ENCODE data around the gene ZNF716.

Gene ZNF716

GRCh38 chr7:57424515-57425238, 25.3 kb upstream of the ZNF716 start:
- no peak for DNase-seq
- H3K27me3 ChIP-seq (ENCODE audit: insufficient read depth, low read length, poor library complexity): no peaks in the 10 kb centered on the region
- no peaks in the 10 kb centered on the region for H3K79me2 ChIP-seq (ENCODE audit: control insufficient read depth, insufficient read depth, low read length)
- H2BK120ac ChIP-seq (ENCODE audit: low read depth, low read length): no peak overlapping the region
- H3K79me1 ChIP-seq (ENCODE audit: low read length): no peaks in the 10 kb centered on the region
- no peak overlapping the region for H2BK5ac ChIP-seq (ENCODE audit: low read length)
- no peak overlapping the region for H3K4ac ChIP-seq (ENCODE audit: low read depth, low read length)
- H3K27ac ChIP-seq (ENCODE audit: low read depth, low read length): no peak overlapping the region
- no peak overlapping the region for H4K5ac ChIP-seq (ENCODE audit: low read length)
- no peak overlapping the region for H3K4me3 ChIP-seq (ENCODE audit: low read length)
- no peak overlapping the region for H3K23ac ChIP-seq (ENCODE audit: low read length)
- no peak overlapping the region for H3K18ac ChIP-seq (ENCODE audit: low read length)
- no peak overlapping the region for H3K4me2 ChIP-seq (ENCODE audit: low read length)
- no peak overlapping the region for H3K9ac ChIP-seq (ENCODE audit: low read length)
- no peak overlapping the region for H2AK5ac ChIP-seq (ENCODE audit: low read length)
- no CpG with 5 or more reads among the region's 89 CpGs for WGBS (ENCODE audit: extremely low coverage, insufficient coverage, low lambda C conversion rate)
- no peaks in the 10 kb centered on the region for H3K36me3 ChIP-seq (ENCODE audit: control insufficient read depth, insufficient read depth, low read length)
- H3K56ac ChIP-seq (ENCODE audit: low read length): no peak overlapping the region
- no peaks in the 10 kb centered on the region for H3K4me1 ChIP-seq (ENCODE audit: control insufficient read depth, low read depth, low read length)
- no peak overlapping the region for H4K8ac ChIP-seq (ENCODE audit: low read depth, low read length)
- H2BK15ac ChIP-seq (replicated peaks; ENCODE audit: low read depth): no peak overlapping the region

- Histone ChIP-seq H2BK15ac (replicated peaks; ENCODE audit: low read depth) (no peak overlapping the region), H3K23ac (ENCODE audit: low read length) (no peak overlapping the region), H4K8ac (ENCODE audit: low read depth, low read length) (no peak overlapping the region), H3K79me1 (ENCODE audit: low read length) (no peaks in the 10 kb centered on the region), H3K56ac (ENCODE audit: low read length) (no peak overlapping the region), H3K4ac (ENCODE audit: low read depth, low read length) (no peak overlapping the region), H3K27ac (ENCODE audit: low read depth, low read length) (no peak overlapping the region), H2BK120ac (ENCODE audit: low read depth, low read length) (no peak overlapping the region), H3K4me3 (ENCODE audit: low read length) (no peak overlapping the region), H3K4me2 (ENCODE audit: low read length) (no peak overlapping the region), H4K5ac (ENCODE audit: low read length) (no peak overlapping the region), H2BK5ac (ENCODE audit: low read length) (no peak overlapping the region), H3K9ac (ENCODE audit: low read length) (no peak overlapping the region), H3K36me3 (ENCODE audit: control insufficient read depth, insufficient read depth, low read length) (no peaks in the 10 kb centered on the region), H3K18ac (ENCODE audit: low read length) (no peak overlapping the region), H3K4me1 (ENCODE audit: control insufficient read depth, low read depth, low read length) (no peaks in the 10 kb centered on the region), H3K79me2 (ENCODE audit: control insufficient read depth, insufficient read depth, low read length) (no peaks in the 10 kb centered on the region), H3K27me3 (ENCODE audit: insufficient read depth, low read length, poor library complexity) (no peaks in the 10 kb centered on the region), H2AK5ac (ENCODE audit: low read length) (no peak overlapping the region)
- no CpG with 5 or more reads among the region's 39 CpGs for WGBS (ENCODE audit: extremely low coverage, insufficient coverage, low lambda C conversion rate)
- DNase-seq: no peak
Measured at GRCh38 chr7:57425239-57425944, 24.6 kb upstream of the ZNF716 start.

- H2AK5ac ChIP-seq (ENCODE audit: low read length): no peak overlapping the region
- no CpG with 5 or more reads among the region's 29 CpGs for WGBS (ENCODE audit: extremely low coverage, insufficient coverage, low lambda C conversion rate)
- H3K79me2 ChIP-seq (ENCODE audit: control insufficient read depth, insufficient read depth, low read length): no peaks in the 10 kb centered on the region
- no peak overlapping the region for H4K5ac ChIP-seq (ENCODE audit: low read length)
- no peaks in the 10 kb centered on the region for H3K36me3 ChIP-seq (ENCODE audit: control insufficient read depth, insufficient read depth, low read length)
- H3K27me3 ChIP-seq (ENCODE audit: insufficient read depth, low read length, poor library complexity): no peaks in the 10 kb centered on the region
- H3K4me2 ChIP-seq (ENCODE audit: low read length): no peak overlapping the region
- no peaks in the 10 kb centered on the region for H3K79me1 ChIP-seq (ENCODE audit: low read length)
- no peak overlapping the region for H2BK5ac ChIP-seq (ENCODE audit: low read length)
- no peaks in the 10 kb centered on the region for H3K4me1 ChIP-seq (ENCODE audit: control insufficient read depth, low read depth, low read length)
- H3K9ac ChIP-seq (ENCODE audit: low read length): no peak overlapping the region
- no peak overlapping the region for H3K4ac ChIP-seq (ENCODE audit: low read depth, low read length)
- H3K56ac ChIP-seq (ENCODE audit: low read length): no peak overlapping the region
- no peak overlapping the region for H3K27ac ChIP-seq (ENCODE audit: low read depth, low read length)
- H3K23ac ChIP-seq (ENCODE audit: low read length): no peak overlapping the region
- H3K18ac ChIP-seq (ENCODE audit: low read length): no peak overlapping the region
- no peak for DNase-seq
- H2BK15ac ChIP-seq (replicated peaks; ENCODE audit: low read depth): no peak overlapping the region
- H2BK120ac ChIP-seq (ENCODE audit: low read depth, low read length): no peak overlapping the region
- no peak overlapping the region for H3K4me3 ChIP-seq (ENCODE audit: low read length)
- H4K8ac ChIP-seq (ENCODE audit: low read depth, low read length): no peak overlapping the region
Measured at GRCh38 chr7:57425969-57426628, 23.9 kb upstream of the ZNF716 start.

- Histone ChIP-seq H3K18ac (ENCODE audit: low read length) (no peak overlapping the region), H3K27me3 (ENCODE audit: insufficient read depth, low read length, poor library complexity) (no peaks in the 10 kb centered on the region), H3K4me1 (ENCODE audit: control insufficient read depth, low read depth, low read length) (no peaks in the 10 kb centered on the region), H2BK5ac (ENCODE audit: low read length) (no peak overlapping the region), H3K36me3 (ENCODE audit: control insufficient read depth, insufficient read depth, low read length) (no peaks in the 10 kb centered on the region), H3K23ac (ENCODE audit: low read length) (no peak overlapping the region), H3K4ac (ENCODE audit: low read depth, low read length) (no peak overlapping the region), H3K9ac (ENCODE audit: low read length) (no peak overlapping the region), H2BK120ac (ENCODE audit: low read depth, low read length) (no peak overlapping the region), H3K4me3 (ENCODE audit: low read length) (no peak overlapping the region), H3K79me1 (ENCODE audit: low read length) (no peaks in the 10 kb centered on the region), H3K79me2 (ENCODE audit: control insufficient read depth, insufficient read depth, low read length) (no peaks in the 10 kb centered on the region), H3K27ac (ENCODE audit: low read depth, low read length) (no peak overlapping the region), H4K5ac (ENCODE audit: low read length) (no peak overlapping the region), H4K8ac (ENCODE audit: low read depth, low read length) (no peak overlapping the region), H2BK15ac (replicated peaks; ENCODE audit: low read depth) (no peak overlapping the region), H3K4me2 (ENCODE audit: low read length) (no peak overlapping the region), H3K56ac (ENCODE audit: low read length) (no peak overlapping the region), H2AK5ac (ENCODE audit: low read length) (no peak overlapping the region)
- no CpG with 5 or more reads among the region's 11 CpGs for WGBS (ENCODE audit: extremely low coverage, insufficient coverage, low lambda C conversion rate)
- no peak for DNase-seq
Measured at GRCh38 chr7:57426629-57427003, 23.4 kb upstream of the ZNF716 start.

GRCh38 chr7:57427146-57427545, 22.8 kb upstream of the ZNF716 start:
- no peak overlapping the region for H2BK15ac ChIP-seq (replicated peaks; ENCODE audit: low read depth)
- H2BK120ac ChIP-seq (ENCODE audit: low read depth, low read length): no peak overlapping the region
- DNase-seq: no peak
- H3K4ac ChIP-seq (ENCODE audit: low read depth, low read length): no peak overlapping the region
- no peak overlapping the region for H4K8ac ChIP-seq (ENCODE audit: low read depth, low read length)
- no peak overlapping the region for H3K23ac ChIP-seq (ENCODE audit: low read length)
- no peaks in the 10 kb centered on the region for H3K4me1 ChIP-seq (ENCODE audit: control insufficient read depth, low read depth, low read length)
- H3K9ac ChIP-seq (ENCODE audit: low read length): no peak overlapping the region
- no peak overlapping the region for H3K18ac ChIP-seq (ENCODE audit: low read length)
- H3K27me3 ChIP-seq (ENCODE audit: insufficient read depth, low read length, poor library complexity): no peaks in the 10 kb centered on the region
- H2BK5ac ChIP-seq (ENCODE audit: low read length): no peak overlapping the region
- no CpG with 5 or more reads among the region's 10 CpGs for WGBS (ENCODE audit: extremely low coverage, insufficient coverage, low lambda C conversion rate)
- no peak overlapping the region for H4K5ac ChIP-seq (ENCODE audit: low read length)
- no peaks in the 10 kb centered on the region for H3K36me3 ChIP-seq (ENCODE audit: control insufficient read depth, insufficient read depth, low read length)
- H3K4me2 ChIP-seq (ENCODE audit: low read length): no peak overlapping the region
- H2AK5ac ChIP-seq (ENCODE audit: low read length): no peak overlapping the region
- no peak overlapping the region for H3K4me3 ChIP-seq (ENCODE audit: low read length)
- no peak overlapping the region for H3K56ac ChIP-seq (ENCODE audit: low read length)
- no peak overlapping the region for H3K27ac ChIP-seq (ENCODE audit: low read depth, low read length)
- no peaks in the 10 kb centered on the region for H3K79me1 ChIP-seq (ENCODE audit: low read length)
- H3K79me2 ChIP-seq (ENCODE audit: control insufficient read depth, insufficient read depth, low read length): no peaks in the 10 kb centered on the region
